Measurements from ENCODE around the gene FAR1.
A peak's percentile ranks its signal among the peaks of the same experiment; 100 is the strongest.

Gene FAR1

DNA sequence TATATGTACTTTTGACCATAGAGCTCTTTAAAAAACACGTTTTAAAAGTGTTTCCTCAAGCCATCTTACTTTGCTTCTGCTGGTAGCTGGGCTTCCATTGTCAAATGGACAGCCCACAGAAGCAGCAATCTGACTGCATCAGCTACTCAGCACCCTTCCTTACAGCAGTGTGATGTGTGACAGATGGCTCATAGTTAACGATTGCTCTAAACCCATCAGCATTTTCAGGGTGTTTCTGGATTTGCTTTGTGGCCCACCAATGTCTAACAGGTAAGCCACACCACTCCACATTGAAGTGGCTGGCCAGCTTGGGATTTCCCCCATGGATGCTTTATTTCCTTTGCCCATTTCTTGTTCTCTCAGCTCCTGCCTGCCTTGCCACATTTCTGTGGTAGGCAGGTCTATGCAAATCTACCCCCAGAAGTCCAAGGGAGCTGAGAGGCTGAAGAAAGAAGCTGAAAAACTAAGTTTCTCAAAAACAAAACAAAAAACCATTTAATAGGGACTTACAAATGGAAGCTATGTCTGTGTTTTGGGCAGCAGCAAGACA is 7.3 kb upstream of the FAR1 start:
- no peaks in the 10 kb centered on the region for H3K36me3 Mint-ChIP-seq (ENCODE audit: insufficient read depth)
- H3K4me1 Mint-ChIP-seq (ENCODE audit: low read depth in 2 of 2): no peaks in the 10 kb centered on the region
- no peak overlapping the region for H3K4me3 Mint-ChIP-seq
- no peak for DNase-seq
- H3K27me3 Mint-ChIP-seq: peaks cover 0 to 12% of the 10 kb centered on the region in 2 donors
- H3K27ac Mint-ChIP-seq: no peak overlapping the region
- ATAC-seq (replicated peaks): no peak
- H3K9me3 Mint-ChIP-seq: peaks cover 7% of the 10 kb centered on the region in 2 donors

DNA sequence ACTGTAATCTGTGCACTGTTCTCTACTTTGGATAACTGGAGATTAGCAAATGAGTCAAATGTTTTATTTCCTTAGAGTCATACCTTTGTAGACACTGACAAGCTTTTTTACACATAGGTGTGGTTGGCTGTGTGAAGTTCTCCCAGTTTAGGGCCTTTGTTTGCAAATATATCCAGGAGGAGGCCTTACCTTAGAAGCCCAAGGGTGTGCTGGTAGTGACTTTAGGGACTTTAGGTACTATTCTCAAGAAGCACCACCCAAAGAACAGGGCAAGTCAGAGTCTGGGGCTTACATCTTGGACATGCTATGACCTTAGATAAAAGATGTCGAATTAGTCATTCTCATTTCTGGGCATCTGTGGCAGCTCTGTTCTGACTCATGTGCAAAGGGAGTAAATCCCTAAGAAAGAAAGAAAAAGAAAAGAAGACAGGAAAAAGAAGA is 4.8 kb upstream of the FAR1 start:
- Mint-ChIP-seq H3K36me3 (ENCODE audit: insufficient read depth) (peaks cover 5% of the 10 kb centered on the region), H3K9me3 (peaks cover 4 to 5% of the 10 kb centered on the region in 2 donors), H3K27me3 (peaks cover 0 to 12% of the 10 kb centered on the region in 2 donors), H3K4me3 (no peak overlapping the region), H3K27ac (no peak overlapping the region), H3K4me1 (ENCODE audit: low read depth in 2 of 2) (peaks cover 3% of the 10 kb centered on the region in 2 donors)
- ATAC-seq (replicated peaks) (no peak), DNase-seq (no peak)

DNA sequence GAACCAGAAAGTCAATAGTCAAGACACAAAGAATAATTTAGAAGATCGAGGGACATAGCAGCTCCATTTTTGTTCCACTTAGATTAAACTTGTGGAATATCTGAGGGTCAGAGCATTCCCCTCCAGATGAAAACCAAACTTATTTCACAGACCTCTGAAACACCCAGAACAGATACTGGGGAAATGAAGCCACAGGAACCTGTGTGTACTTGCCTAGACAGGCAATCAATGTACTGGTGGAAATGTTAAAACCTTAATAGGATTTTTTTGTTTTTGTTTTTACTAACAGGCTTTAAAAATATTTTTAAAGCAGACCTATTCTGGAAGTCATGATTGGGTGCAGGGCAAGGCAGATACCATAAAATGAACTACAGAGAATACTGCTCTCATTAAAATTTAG is 4.1 kb upstream of the FAR1 start:
- no peaks in the 10 kb centered on the region for H3K9me3 Mint-ChIP-seq
- H3K27me3 Mint-ChIP-seq: peaks cover 0 to 12% of the 10 kb centered on the region in 2 donors
- peaks cover 7 to 8% of the 10 kb centered on the region in 2 donors for H3K4me1 Mint-ChIP-seq (ENCODE audit: low read depth in 2 of 2)
- ATAC-seq (replicated peaks) (no peak), DNase-seq (no peak)
- no peak overlapping the region for H3K4me3 Mint-ChIP-seq
- peaks cover 8% of the 10 kb centered on the region for H3K36me3 Mint-ChIP-seq (ENCODE audit: insufficient read depth)
- H3K27ac Mint-ChIP-seq: no peak overlapping the region

GRCh38 chr11:13666708-13667107 is 1.8 kb upstream of the FAR1 start:
- peaks cover 12% of the 10 kb centered on the region for H3K36me3 Mint-ChIP-seq (ENCODE audit: insufficient read depth)
- DNase-seq: no peak
- no peak for ATAC-seq (replicated peaks)
- H3K4me1 Mint-ChIP-seq (ENCODE audit: low read depth in 2 of 2): peaks cover 21 to 26% of the 10 kb centered on the region in 2 donors
- H3K27ac Mint-ChIP-seq: no peak overlapping the region
- no peaks in the 10 kb centered on the region for H3K9me3 Mint-ChIP-seq
- H3K4me3 Mint-ChIP-seq: no peak overlapping the region
- peaks cover 0 to 12% of the 10 kb centered on the region in 2 donors for H3K27me3 Mint-ChIP-seq

DNA sequence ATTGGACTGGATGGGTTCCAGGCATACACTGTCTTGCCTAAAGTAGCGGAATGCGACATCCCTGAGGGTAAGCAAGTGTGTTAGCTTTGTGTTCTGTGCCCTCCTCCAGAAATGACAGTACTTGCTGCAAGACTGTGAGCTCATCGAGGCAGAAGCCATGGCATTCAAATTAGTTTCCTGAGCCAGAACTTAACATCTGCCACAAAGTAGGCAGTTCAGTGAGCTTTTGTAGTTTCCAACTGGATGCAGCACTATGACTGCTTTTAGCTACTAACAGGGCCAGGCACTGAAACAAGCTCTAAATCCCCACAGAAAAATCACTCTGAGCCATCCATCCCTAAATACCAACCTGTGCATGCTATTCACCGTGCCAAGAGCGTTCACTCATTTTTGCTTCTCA is 1.2 kb upstream of the FAR1 start:
- Mint-ChIP-seq H3K27me3 (peaks cover 0 to 12% of the 10 kb centered on the region in 2 donors), H3K4me1 (ENCODE audit: low read depth in 2 of 2) (peaks cover 25 to 31% of the 10 kb centered on the region in 2 donors), H3K36me3 (ENCODE audit: insufficient read depth) (peaks cover 14% of the 10 kb centered on the region), H3K27ac (peak overlapping the region; percentile 62 to 94), H3K9me3 (no peaks in the 10 kb centered on the region), H3K4me3 (peak overlapping the region; percentile 94 to 100)
- DNase-seq: no peak
- no peak for ATAC-seq (replicated peaks)

- Mint-ChIP-seq H3K27me3 (peaks cover 0 to 12% of the 10 kb centered on the region in 2 donors), H3K36me3 (ENCODE audit: insufficient read depth) (peaks cover 14% of the 10 kb centered on the region), H3K4me1 (ENCODE audit: low read depth in 2 of 2) (peaks cover 28 to 34% of the 10 kb centered on the region in 2 donors), H3K4me3 (peak overlapping the region; percentile 94 to 100), H3K9me3 (no peaks in the 10 kb centered on the region), H3K27ac (peak overlapping the region; percentile 62 to 94)
- DNase-seq (no peak), ATAC-seq (replicated peaks) (no peak)
These were observed 720 bp upstream of the FAR1 start for GRCh38 chr11:13667795-13668101.

- ATAC-seq (replicated peaks) (peak; percentile 33), DNase-seq (peak; percentile 46 to 52 (median 46))
- H3K9me3 Mint-ChIP-seq: no peaks in the 10 kb centered on the region
- H3K4me3 Mint-ChIP-seq: peak overlapping the region; percentile 94 to 100
- H3K4me1 Mint-ChIP-seq (ENCODE audit: low read depth in 2 of 2): peaks cover 30 to 38% of the 10 kb centered on the region in 2 donors
- H3K36me3 Mint-ChIP-seq (ENCODE audit: insufficient read depth): peaks cover 14% of the 10 kb centered on the region
- peaks cover 0 to 8% of the 10 kb centered on the region in 2 donors for H3K27me3 Mint-ChIP-seq
- H3K27ac Mint-ChIP-seq: peak overlapping the region; percentile 94 to 98
These were observed 571 bp downstream of the FAR1 start for GRCh38 chr11:13668957-13669521.

GRCh38 chr11:13669544-13670488 is 1.3 kb downstream of the FAR1 start:
- Mint-ChIP-seq H3K9me3 (no peaks in the 10 kb centered on the region), H3K27ac (peak overlapping the region; percentile 94 to 98), H3K36me3 (ENCODE audit: insufficient read depth) (peaks cover 14% of the 10 kb centered on the region), H3K4me3 (peak overlapping the region; percentile 94 to 100), H3K4me1 (ENCODE audit: low read depth in 2 of 2) (peaks cover 33 to 42% of the 10 kb centered on the region in 2 donors), H3K27me3 (peaks cover 0 to 5% of the 10 kb centered on the region in 2 donors)
- ATAC-seq (replicated peaks) (no peak), DNase-seq (no peak)

- Mint-ChIP-seq H3K4me3 (no peak overlapping the region), H3K4me1 (ENCODE audit: low read depth in 2 of 2) (peaks cover 38 to 63% of the 10 kb centered on the region in 2 donors), H3K9me3 (no peaks in the 10 kb centered on the region), H3K27me3 (no peaks in the 10 kb centered on the region), H3K36me3 (ENCODE audit: insufficient read depth) (peaks cover 14% of the 10 kb centered on the region), H3K27ac (peak overlapping the region in 1 of 2 donors; percentile 55)
- ATAC-seq (replicated peaks): no peak
- no peak for DNase-seq
These were observed 4.2 kb downstream of the FAR1 start for GRCh38 chr11:13672576-13673210.

DNA sequence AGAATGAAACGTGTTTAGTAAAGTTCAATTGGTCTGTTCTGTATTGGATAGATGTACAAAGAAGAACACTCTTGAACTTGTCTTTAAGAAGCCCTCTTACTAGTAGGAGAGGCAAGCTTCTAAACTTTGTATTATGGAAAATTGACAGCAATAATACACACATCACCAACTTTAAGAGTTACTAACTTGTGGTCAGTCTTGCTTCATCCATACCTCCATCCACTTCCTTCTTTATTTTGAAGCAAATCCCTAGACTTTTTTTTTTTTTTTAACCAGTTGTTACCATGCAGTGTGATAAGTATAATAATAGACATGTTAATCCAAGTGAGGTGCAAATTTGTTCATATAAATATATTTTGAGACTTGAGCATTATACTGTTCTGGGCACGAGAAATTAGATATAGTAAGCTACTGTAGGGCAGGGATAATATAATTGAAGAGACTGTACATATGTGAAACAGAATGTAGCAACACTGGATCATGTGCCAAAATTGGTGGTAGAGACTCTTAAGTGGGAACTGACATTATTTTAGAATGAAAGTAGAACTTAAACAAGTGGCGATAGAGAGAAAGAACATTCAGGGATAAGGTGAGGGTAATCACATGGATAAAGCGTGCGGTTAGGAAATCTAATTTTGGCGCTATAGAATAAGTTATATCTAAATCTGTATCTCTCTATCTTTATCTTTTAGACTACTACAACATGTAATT is 6.5 kb downstream of the FAR1 start:
- Mint-ChIP-seq H3K27me3 (no peaks in the 10 kb centered on the region), H3K4me3 (no peak overlapping the region), H3K27ac (peak overlapping the region in 1 of 2 donors; percentile 1), H3K36me3 (ENCODE audit: insufficient read depth) (peaks cover 2% of the 10 kb centered on the region), H3K4me1 (ENCODE audit: low read depth in 2 of 2) (peaks cover 36 to 57% of the 10 kb centered on the region in 2 donors), H3K9me3 (no peaks in the 10 kb centered on the region)
- DNase-seq (no peak), ATAC-seq (replicated peaks) (no peak)

DNA sequence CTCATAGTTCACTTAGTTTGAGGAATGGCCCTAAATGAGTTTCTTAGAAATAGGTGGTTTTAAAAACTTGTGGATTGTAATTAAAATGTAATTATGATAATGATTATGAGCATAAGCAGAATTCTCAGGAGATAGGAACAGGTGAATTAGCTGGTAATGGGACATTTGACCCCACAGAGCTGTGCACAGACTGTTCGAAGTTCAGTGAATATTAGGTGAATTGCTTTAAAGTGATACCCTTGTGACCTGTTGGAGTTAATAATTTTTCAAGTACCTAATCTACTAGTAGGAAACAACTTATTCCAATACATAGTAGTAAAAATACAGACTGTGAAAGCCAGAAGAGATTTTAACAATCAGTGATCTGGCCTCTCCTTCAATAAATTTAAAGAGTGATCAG is 8.1 kb downstream of the FAR1 start:
- Mint-ChIP-seq H3K4me1 (ENCODE audit: low read depth in 2 of 2) (peaks cover 37 to 60% of the 10 kb centered on the region in 2 donors), H3K9me3 (no peaks in the 10 kb centered on the region), H3K27ac (peak overlapping the region in 1 of 2 donors; percentile 54)

DNA sequence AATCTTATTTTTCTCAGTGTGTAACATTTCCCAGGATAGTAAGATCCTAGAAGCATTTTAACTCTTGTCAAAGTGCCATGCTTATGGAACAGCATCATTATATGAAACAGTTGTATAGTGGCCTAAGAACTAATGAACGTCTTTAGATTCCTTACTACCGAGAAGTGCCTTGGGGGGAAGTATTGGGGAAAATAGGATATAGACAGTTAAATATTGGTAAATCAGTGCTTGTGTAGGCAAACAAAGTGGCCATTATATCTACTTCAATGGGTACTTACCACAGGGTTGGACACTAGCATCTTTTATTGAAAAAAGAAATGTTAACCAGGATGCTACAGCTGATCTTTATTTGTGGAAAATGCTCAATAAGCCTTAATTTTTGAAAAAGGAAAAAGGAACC is 11.3 kb downstream of the FAR1 start:
- DNase-seq (no peak), ATAC-seq (replicated peaks) (no peak)
- Mint-ChIP-seq H3K4me1 (ENCODE audit: low read depth in 2 of 2) (peaks cover 27 to 57% of the 10 kb centered on the region in 2 donors), H3K9me3 (no peaks in the 10 kb centered on the region), H3K36me3 (ENCODE audit: insufficient read depth) (peaks cover 5% of the 10 kb centered on the region), H3K4me3 (no peak overlapping the region), H3K27me3 (no peaks in the 10 kb centered on the region), H3K27ac (peak overlapping the region in 1 of 2 donors; percentile 50)

More for the DNA sequence above, 8.1 kb downstream of the FAR1 start:
- Mint-ChIP-seq H3K4me3 (no peak overlapping the region), H3K27me3 (no peaks in the 10 kb centered on the region), H3K36me3 (ENCODE audit: insufficient read depth) (peaks cover 2% of the 10 kb centered on the region)
- DNase-seq (no peak), ATAC-seq (replicated peaks) (no peak)

Measured in effector memory CD8-positive, alpha-beta T cell (primary cell).